PC-3 (cell line): Measurements from ENCODE around the gene CYFIP2. TPM values are rescaled to one million over a fixed set of nuclear protein-coding genes. Genes with fewer than 3 reads are reported as not detected.

Experiments
- ATAC-seq: fragments of 200-7000 bp; cut with Tn5 transposase; 2 replicates; pipeline ENCODE4 v1.9.1; 2020; ENCODE audit warnings: mild to moderate bottlenecking, moderate library complexity
- BruUV-seq: library from RNA; stranded (reverse); fragments of 400-500 nt; replicated peaks from 2 replicates; lab custom pipeline; 2021; lab: Mats Ljungman, UMichigan
- CTCF ChIA-PET: fragments of 300-600 bp; sonication (Branson Sonifier 250); formaldehyde crosslinking; loops from one replicate; lab custom pipeline; 2022; ENCODE audit warnings: antibody characterized with exemption; lab: Charles Lee
- POLR2A ChIA-PET: fragments of 300-600 bp; sonication (Branson Sonifier 250); formaldehyde crosslinking; loops from one replicate; lab custom pipeline; 2022; ENCODE audit warnings: antibody characterized with exemption; ENCODE audit not compliant: unreplicated experiment; lab: Charles Lee
- DNase-seq: peaks from one replicate; pipeline ENCODE4 v3.0.0-alpha.2; 2015
- H2AFZ ChIP-seq: fragments of 300-600 bp; sonication (generic); 2 replicates; pipeline ENCODE4 v1.6.0; 2016; ENCODE audit warnings: antibody characterized with exemption, low read length
- H3F3A ChIP-seq: fragments of 300-600 bp; sonication (generic); one replicate; pipeline ENCODE4 v1.6.0; 2017; ENCODE audit warnings: antibody characterized with exemption, low read length, control low read depth, mild to moderate bottlenecking; ENCODE audit not compliant: unreplicated experiment
- H3K27ac ChIP-seq: fragments of 300-600 bp; sonication (generic); 2 replicates; pipeline ENCODE4 v1.5.1; 2016; ENCODE audit warnings: mild to moderate bottlenecking, low read length
- H3K27me3 ChIP-seq: fragments of 300-600 bp; sonication (generic); 2 replicates; pipeline ENCODE4 v1.6.1; 2016; ENCODE audit warnings: low read length, mixed read lengths
- H3K36me3 ChIP-seq: fragments of 300-600 bp; sonication (generic); 2 replicates; pipeline ENCODE4 v1.6.1; 2016; ENCODE audit warnings: low read depth, mixed run types, low read length, mixed read lengths
- H3K4me1 ChIP-seq: fragments of 300-600 bp; sonication (generic); 2 replicates; pipeline ENCODE4 v1.5.1; 2016; ENCODE audit warnings: low read length; ENCODE audit not compliant: insufficient read depth
- H3K4me2 ChIP-seq: fragments of 300-600 bp; sonication (generic); 2 replicates; pipeline ENCODE4 v1.6.0; 2016; ENCODE audit warnings: low read length
- H3K4me3 ChIP-seq: fragments of 300-600 bp; sonication (generic); 2 replicates; pipeline ENCODE4 v1.5.1; 2016; ENCODE audit warnings: mild to moderate bottlenecking, low read length, mixed read lengths
- H3K79me2 ChIP-seq: fragments of 300-600 bp; sonication (generic); 2 replicates; pipeline ENCODE4 v1.6.1; 2017; ENCODE audit warnings: low read length, mixed read lengths
- H3K9ac ChIP-seq: fragments of 300-600 bp; sonication (generic); 2 replicates; pipeline ENCODE4 v1.6.0; 2016; ENCODE audit warnings: mild to moderate bottlenecking, low read length
- H3K9me2 ChIP-seq: fragments of 300-600 bp; sonication (generic); replicated peaks from 2 replicates; pipeline ENCODE4 v1.6.1; 2016; ENCODE audit warnings: mixed run types, low read length, mixed read lengths
- H3K9me3 ChIP-seq: fragments of 300-600 bp; sonication (generic); 2 replicates; pipeline ENCODE4 v1.6.1; 2016; ENCODE audit warnings: low read length, mixed read lengths
- H4K20me1 ChIP-seq: fragments of 300-600 bp; sonication (generic); 2 replicates; pipeline ENCODE4 v1.6.1; 2016; ENCODE audit warnings: low read length, mixed read lengths
- CTCF ChIP-seq: fragments of 300-600 bp; sonication (generic); conservative IDR thresholded peaks from 2 replicates; pipeline ENCODE4 v1.5.1; 2017; ENCODE audit warnings: antibody characterized with exemption, low read depth, mild to moderate bottlenecking, low read length
- EZH2 ChIP-seq: fragments of 300-600 bp; sonication (generic); IDR thresholded peaks from one replicate; pipeline ENCODE4 v1.6.1; 2017; ENCODE audit warnings: antibody characterized with exemption, mild to moderate bottlenecking, low read length; ENCODE audit not compliant: unreplicated experiment
- EZH2phosphoT487 ChIP-seq: fragments of 300-600 bp; sonication (generic); IDR thresholded peaks from 2 replicates; pipeline ENCODE4 v1.6.1; 2018; ENCODE audit warnings: mild to moderate bottlenecking, antibody characterized with exemption, low read length, borderline replicate concordance
- intact Hi-C: fragments of 100-400 bp; cut with micrococcal nuclease; formaldehyde crosslinking; loops from 2 replicates; pipeline ENCODE4 v1.9.0; 2023
- total RNA-seq: library from RNA; depleted of rRNA; stranded (reverse); fragments of >200 nt; gene quantifications from 2 replicates; pipeline ENCODE4 v1.2.3, GENCODE V29; 2014

The CYFIP2 gene
- total RNA-seq, 1 experiment from 2014 or later, result 36.0 TPM

GRCh38 chr5:157263496-157264090 lies 2.3 kb upstream of the CYFIP2 start:
- Histone ChIP-seq H3K9me2 (no peaks in the 10 kb centered on the region), H3K9ac (no peak overlapping the region), H3K27ac (no peak overlapping the region), H3K79me2 (no peaks in the 10 kb centered on the region), H3K9me3 (no peaks in the 10 kb centered on the region), H3K36me3 (no peaks in the 10 kb centered on the region), H3K4me3 (no peak overlapping the region), H3K27me3 (peaks cover 35% of the 10 kb centered on the region), H3K4me2 (no peak overlapping the region), H2AFZ (no peak overlapping the region), H4K20me1 (no peaks in the 10 kb centered on the region), H3F3A (no peaks in the 10 kb centered on the region), H3K4me1 (peaks cover 11% of the 10 kb centered on the region)
- CTCF ChIA-PET, result interaction anchor here (0.6 to 0.7 kb wide), 2 partner anchors 105 to 504 kb away, joined by 3 to 5 read pairs; no protein-coding TSS in a partner anchor
- ATAC-seq (no peak), DNase-seq (no peak)
- intact Hi-C loops, result no loop called here
- BruUV-seq, result no TSS peak
- TF ChIP-seq CTCF (peak; percentile 41; the same call in 1 of the 2 replicates), EZH2 (no peak)
- POLR2A ChIA-PET, result no interaction called here

GRCh38 chr5:157266286-157267007 lies 524 bp downstream of the CYFIP2 start:
- Histone ChIP-seq H3K27ac (no peak overlapping the region), H2AFZ (peak overlapping the region; percentile 93), H3K4me1 (peaks cover 11% of the 10 kb centered on the region), H3F3A (no peaks in the 10 kb centered on the region), H3K9me2 (no peaks in the 10 kb centered on the region), H3K27me3 (peaks cover 9% of the 10 kb centered on the region), H3K9me3 (no peaks in the 10 kb centered on the region), H3K79me2 (no peaks in the 10 kb centered on the region), H3K4me3 (peak overlapping the region; percentile 79), H3K36me3 (no peaks in the 10 kb centered on the region), H4K20me1 (no peaks in the 10 kb centered on the region), H3K4me2 (peak overlapping the region; percentile 88), H3K9ac (no peak overlapping the region; the same call in 1 of the 2 replicates)
- POLR2A ChIA-PET, result no interaction called here
- intact Hi-C loops, result loop anchor here (5.0 kb wide), 1 partner anchor 119 kb away; no protein-coding TSS in a partner anchor
- peak; percentile 75 for ATAC-seq
- CTCF ChIA-PET, result no interaction called here
- no TSS peak for BruUV-seq
- TF ChIP-seq EZH2, result no peak
- no peak for TF ChIP-seq EZH2phosphoT487
- peak; percentile 37; the same call in 1 of the 2 replicates for TF ChIP-seq CTCF
- peak; percentile 65 for DNase-seq
